K562 (cell line): ENCODE results near the gene LRP1. TPM values are rescaled to one million over a fixed set of nuclear protein-coding genes. Genes with fewer than 3 reads are reported as not detected.

Experiments
- ATAC-seq: fragments of 200-7000 bp; cut with Tn5 transposase; 3 replicates; pipeline ENCODE4 v1.9.1; 2020; ENCODE audit warnings: moderate library complexity
- BruUV-seq: library from RNA; stranded (reverse); fragments of 400-500 nt; replicated peaks from 2 replicates; lab custom pipeline; 2021; lab: Mats Ljungman, UMichigan
- CTCF ChIA-PET: fragments of 300-600 bp; formaldehyde crosslinking; extraction: SDS; loops from one replicate; lab custom pipeline; 2021; ENCODE audit warnings: low intra/inter-chr PET ratio; lab: Yijun Ruan, JAX
- POLR2A ChIA-PET: fragments of 300-600, 350-650 bp; sonication (Branson Sonifier 250); formaldehyde crosslinking; extraction: SDS; loops from one replicate; lab custom pipeline; 2021; ENCODE audit warnings: antibody characterized with exemption, inconsistent platforms; lab: Yijun Ruan, JAX
- DNase-seq, 4 experiments: peaks; one replicate each; pipeline versions ENCODE4 v3.0.0 to v3.0.0-alpha.2; 2011 to 2018; ENCODE audit warnings: low spot score in 3 of 4, mixed read lengths in 3 of 4; ENCODE audit errors: extremely low read depth in 1 of 4
- FAIRE-seq: peaks from 2 replicates; lab custom pipeline; 2011; peaks lifted over from hg19 to GRCh38; lab: Jason Lieb, UNC
- H2AFZ ChIP-seq: 2 replicates; pipeline ENCODE4 v1.6.0; 2011; ENCODE audit warnings: low read depth, low read length, control low read depth, inconsistent platforms
- H3K27ac ChIP-seq: fragments of 200-600 bp; 3 replicates; pipeline ENCODE4 v1.8.0; 2011; ENCODE audit warnings: low read depth, mild to moderate bottlenecking, control low read depth, inconsistent platforms, low read length, moderate library complexity, mixed read lengths; ENCODE audit errors: extremely low read depth
- H3K27me3 ChIP-seq, 2 experiments: fragments of 300-600 bp in 1 of 2; 2 replicates in 1 of 2; 3 replicates in 1 of 2; pipeline versions ENCODE4 v1.6.0 to v1.8.0; 2011; ENCODE audit warnings: inconsistent platforms in 2 of 2, low read length in 2 of 2, mild to moderate bottlenecking in 1 of 2, mixed read lengths in 1 of 2, moderate library complexity in 1 of 2; ENCODE audit not compliant: control insufficient read depth in 2 of 2, insufficient read depth in 2 of 2
- H3K36me3 ChIP-seq: fragments of 300-600 bp; 3 replicates; pipeline ENCODE4 v1.8.0; 2011; ENCODE audit warnings: mild to moderate bottlenecking, low read length, inconsistent platforms; ENCODE audit not compliant: control insufficient read depth, insufficient read depth
- H3K4me1 ChIP-seq, 2 experiments: fragments of 200-600 bp in 1 of 2; replicated peaks in 1 of 2; 2 replicates in 1 of 2; 3 replicates in 1 of 2; pipeline versions ENCODE4 v1.5.1 to v1.8.0; 2011; ENCODE audit warnings: inconsistent platforms in 2 of 2, low read length in 2 of 2, mild to moderate bottlenecking in 1 of 2, mixed read lengths in 1 of 2, moderate library complexity in 1 of 2; ENCODE audit not compliant: control insufficient read depth in 2 of 2, insufficient read depth in 2 of 2
- H3K4me2 ChIP-seq: 2 replicates; pipeline ENCODE4 v1.6.1; 2011; ENCODE audit warnings: low read length, control low read depth, inconsistent platforms, mixed read lengths; ENCODE audit not compliant: insufficient read depth
- H3K4me3 ChIP-seq: fragments of 200-600 bp; sonication (generic), shearing (Covaris generic); 2 replicates; pipeline ENCODE4 v1.5.1; 2016; ENCODE audit warnings: control low read depth, inconsistent platforms
- H3K79me2 ChIP-seq: fragments of 200-600 bp; 3 replicates; pipeline ENCODE4 v1.8.0; 2011; ENCODE audit warnings: low read length, inconsistent platforms; ENCODE audit not compliant: control insufficient read depth, insufficient read depth
- H3K9ac ChIP-seq, 2 experiments: 2 replicates each; pipeline versions ENCODE4 v1.6.0 to v1.6.1; 2011; ENCODE audit warnings: low read depth in 2 of 2, low read length in 2 of 2, control low read depth in 1 of 2, inconsistent platforms in 1 of 2, mild to moderate bottlenecking in 1 of 2, mixed read lengths in 1 of 2; ENCODE audit not compliant: insufficient read depth in 1 of 2
- H3K9me1 ChIP-seq: one replicate; pipeline ENCODE4 v1.6.0; 2011; ENCODE audit warnings: inconsistent platforms, mild to moderate bottlenecking, low read length, moderate library complexity; ENCODE audit not compliant: control insufficient read depth, insufficient read depth
- H3K9me3 ChIP-seq: replicated peaks from 2 replicates; pipeline ENCODE4 v1.5.1; 2011; ENCODE audit warnings: low read depth, low read length, inconsistent platforms; ENCODE audit not compliant: control insufficient read depth, insufficient read depth
- H4K20me1 ChIP-seq: replicated peaks from 2 replicates; pipeline ENCODE4 v1.6.1; 2011; ENCODE audit warnings: low read length, inconsistent platforms, mixed read lengths; ENCODE audit not compliant: control insufficient read depth, insufficient read depth
- BCLAF1 ChIP-seq, 2 experiments: fragments of 450-650 bp in 1 of 2; IDR thresholded peaks; 2 replicates each; pipeline ENCODE4 v1.6.1; 2011 to 2017; ENCODE audit warnings: low read depth in 2 of 2, antibody characterized with exemption in 1 of 2, borderline replicate concordance in 1 of 2, low read length in 1 of 2, mild to moderate bottlenecking in 1 of 2, mixed read lengths in 1 of 2; ENCODE audit not compliant: control insufficient read depth in 1 of 2
- DPF2 ChIP-seq: fragments of 450-650 bp; IDR thresholded peaks from 2 replicates; pipeline ENCODE4 v1.6.1; 2016
- EHMT2 ChIP-seq: fragments of 450-650 bp; IDR thresholded peaks from 2 replicates; pipeline ENCODE4 v1.6.1; 2018; ENCODE audit warnings: antibody characterized with exemption
- FOXJ2 ChIP-seq: fragments of 200-800 bp; sonication (Bioruptor generic); IDR thresholded peaks from 2 replicates; pipeline ENCODE4 v1.6.1; 2016; ENCODE audit warnings: missing genetic modification characterization, missing compliant biosample characterization
- GTF2B ChIP-seq: IDR thresholded peaks from 2 replicates; pipeline ENCODE4 v1.6.1; 2011; ENCODE audit not compliant: insufficient read length; ENCODE audit errors: extremely low read depth
- HMGXB4 ChIP-seq: sonication (generic); formaldehyde crosslinking; IDR thresholded peaks from 2 replicates; pipeline ENCODE4 v1.8.1; 2023; ENCODE audit warnings: mild to moderate bottlenecking, missing genetic modification reagents
- MAX ChIP-seq: sonication (generic); formaldehyde crosslinking; IDR thresholded peaks from 2 replicates; pipeline ENCODE4 v1.9.0; 2022; ENCODE audit warnings: mild to moderate bottlenecking, missing genetic modification reagents
- MCM7 ChIP-seq, 2 experiments: fragments of 450-650 bp; IDR thresholded peaks; 2 replicates each; pipeline ENCODE4 v1.6.1; 2016 to 2018
- NFE2 ChIP-seq: IDR thresholded peaks from 2 replicates; pipeline ENCODE4 v1.6.1; 2014; ENCODE audit warnings: antibody characterized with exemption, low read depth
- PYGO2 ChIP-seq: fragments of 450-650 bp; IDR thresholded peaks from 2 replicates; pipeline ENCODE4 v1.6.1; 2016; ENCODE audit warnings: mild to moderate bottlenecking, missing genetic modification characterization, moderate library complexity, missing compliant biosample characterization
- SIRT6 ChIP-seq: IDR thresholded peaks from one replicate; pipeline ENCODE4 v1.6.1; 2012; ENCODE audit warnings: low read depth, mild to moderate bottlenecking, control low read depth, inconsistent platforms, low read length, moderate library complexity
- TAF15 ChIP-seq: fragments of 200-400 bp; formaldehyde crosslinking; IDR thresholded peaks from 2 replicates; pipeline ENCODE4 v1.6.1; 2017; ENCODE audit warnings: mild to moderate bottlenecking, low read depth, low read length, moderate library complexity
- TBP ChIP-seq: optimal IDR thresholded peaks from 2 replicates; pipeline ENCODE3; 2011; ENCODE audit warnings: low read depth, low read length, improper control_type of control experiment
- ZNF253 ChIP-seq: fragments of 250-450 bp; sonication (Bioruptor Pico); conservative IDR thresholded peaks from 2 replicates; pipeline ENCODE4 v1.6.1; 2021; ENCODE audit warnings: mild to moderate bottlenecking
- WGBS: fragments of 100-300 bp; shearing (Covaris generic); methylation state at CpG from one replicate; pipeline ENCODE4 v1.1.6; 2016; ENCODE audit warnings: low coverage, mixed read lengths; ENCODE audit not compliant: insufficient coverage; ENCODE audit errors: missing lambda C conversion rate; 5-methylcytosine and 5-hydroxymethylcytosine counted together
- in situ Hi-C: fragments of 300-500 bp; cut with MboI; formaldehyde crosslinking; loops from 4 replicates; pipeline ENCODE4 v1.15.0; 2018; ENCODE audit warnings: inconsistent platforms, mixed read lengths
- intact Hi-C: fragments of 100-400 bp; cut with micrococcal nuclease; formaldehyde crosslinking; loops from 2 replicates; pipeline ENCODE4 v1.14.2; 2022
- polyA plus RNA-seq, 8 experiments: library from polyadenylated mRNA; depleted of rRNA in 4 of 8; stranded (reverse) in 5 of 8; unstranded in 3 of 8; fragments of >200 nt; fragmentation: Nextera tagmentation in 2 of 8; fragmentation: Illumina TruSeq in 1 of 8; extraction: Ambion mirVana in 2 of 8; extraction: Trizol in 1 of 8; gene quantifications; 2 replicates each; pipeline versions ENCODE4 v1.2.1 to v1.2.3, GENCODE V29; 2011 to 2014; ENCODE audit warnings: inconsistent platforms in 1 of 8, missing spikeins in 1 of 8
- total RNA-seq, 7 experiments: library from RNA; depleted of rRNA in 6 of 7; stranded (reverse); fragments of >200 nt in 6 of 7; fragmentation: Illumina TruSeq in 2 of 7; extraction: Trizol in 2 of 7; gene quantifications; 2 replicates each; pipeline versions ENCODE4 v1.2.1 to v1.2.3, GENCODE V29; 2011 to 2021; ENCODE audit warnings: low replicate concordance in 1 of 7

LRP1 gene
- total and polyA plus RNA-seq, 9 of the 15 experiments (the other 6 are each of a cell fraction or from before 2014, with no cell fraction given) = 0.04 to 0.64 (median 0.19) TPM; not detected in 2

- peaks cover 33 to 65% of the 10 kb centered on the region in 2 experiments for H3K4me1 ChIP-seq
- in situ Hi-C loops = no loop called here
- peak; percentile 69 for ATAC-seq
- TF ChIP-seq SIRT6 = no peak
- TF ChIP-seq ZNF253 (CRISPR knock-in tag) = 0 out of 2 replicates have a peak, but pooled peaks have one; percentile 69
- no peak for TF ChIP-seq EHMT2
- TF ChIP-seq MAX (CRISPR knock-in tag) = peak; percentile 87
- peak; percentile 19 for TF ChIP-seq TBP
- TF ChIP-seq HMGXB4 (CRISPR knock-in tag) = no peak
- TF ChIP-seq PYGO2 (tag) = no peak
- no peak for TF ChIP-seq GTF2B
- TF ChIP-seq DPF2 = peak; percentile 72
- no peak for TF ChIP-seq MCM7 (IDR thresholded peaks at IDR 0.05)
- TF ChIP-seq BCLAF1 (IDR thresholded peaks at IDR 0.05; ENCODE audit: borderline replicate concordance in 1 of 2, control insufficient read depth in 1 of 2, low read depth in 2 of 2, low read length in 1 of 2) = 0 out of 4 replicates have a peak, but pooled peaks of 1 of the 2 experiments have one; percentile 1
- TF ChIP-seq NFE2 = 0 out of 2 replicates have a peak, but pooled peaks have one; percentile 21
- TF ChIP-seq TAF15 = 0 out of 2 replicates have a peak, but pooled peaks have one; percentile 44
- 0 out of 2 replicates have a peak, but pooled peaks have one; percentile 40 for TF ChIP-seq FOXJ2 (tag)
Measured at GRCh38 chr12:57088354-57089270, 39.7 kb upstream of the LRP1 start, which contains the start of gene NAB2. Gene NAB2, plus strand, starts transcription at chr12:57089114. Its CDS starts 158 bp downstream, at chr12:57089272.

More at GRCh38 chr12:57088354-57089270, 39.7 kb upstream of the LRP1 start, which contains the start of gene NAB2:
- H3K79me2 ChIP-seq = peaks cover 40% of the 10 kb centered on the region
- no peaks in the 10 kb centered on the region for H3K9me3 ChIP-seq
- H4K20me1 ChIP-seq = peaks cover 5% of the 10 kb centered on the region
- intact Hi-C loops = loop anchor here (1.0 to 10.0 kb wide), 2 partner anchors 23 to 454 kb away; partner anchors contain the start of genes BAZ2A and STAT6
- peak within 1 kb of the TSS; percentile 93 for H3K27ac ChIP-seq
- peak within 1 kb of the TSS; percentile 75 for H3K4me3 ChIP-seq
- H3K36me3 ChIP-seq = peaks cover 30% of the 10 kb centered on the region
- no TSS peak for BruUV-seq
- no peaks in the 10 kb centered on the region for H3K27me3 ChIP-seq
- WGBS = under 1% methylated on average over 35 of the region's 91 CpGs
- peak; percentile 85 to 97 (median 90) for DNase-seq
- POLR2A ChIA-PET = interaction anchor here (0.5 to 6.0 kb wide), 6 partner anchors 8 to 451 kb away, joined by 3 to 44 read pairs (median 4); partner anchors contain the start of gene NEMP1
- H3K9ac ChIP-seq = peak within 1 kb of the TSS; percentile 93 to 98
- H2AFZ ChIP-seq = peak within 1 kb of the TSS; percentile 74
- CTCF ChIA-PET = interaction anchor here (1.3 kb wide), 2 partner anchors 20 to 24 kb away, joined by 3 read pairs; no protein-coding TSS in a partner anchor
- peak; percentile 62 for FAIRE-seq
- H3K4me2 ChIP-seq = peak within 1 kb of the TSS; percentile 93
- H3K9me1 ChIP-seq = no peaks in the 10 kb centered on the region
